ENCODE results near the gene ACAP3.
"Not testable (repeated sequence)": the region's sequence is repeated elsewhere in the genome, so short reads cannot be mapped to it uniquely, and the experiment has no call there.

The ACAP3 gene

DNA sequence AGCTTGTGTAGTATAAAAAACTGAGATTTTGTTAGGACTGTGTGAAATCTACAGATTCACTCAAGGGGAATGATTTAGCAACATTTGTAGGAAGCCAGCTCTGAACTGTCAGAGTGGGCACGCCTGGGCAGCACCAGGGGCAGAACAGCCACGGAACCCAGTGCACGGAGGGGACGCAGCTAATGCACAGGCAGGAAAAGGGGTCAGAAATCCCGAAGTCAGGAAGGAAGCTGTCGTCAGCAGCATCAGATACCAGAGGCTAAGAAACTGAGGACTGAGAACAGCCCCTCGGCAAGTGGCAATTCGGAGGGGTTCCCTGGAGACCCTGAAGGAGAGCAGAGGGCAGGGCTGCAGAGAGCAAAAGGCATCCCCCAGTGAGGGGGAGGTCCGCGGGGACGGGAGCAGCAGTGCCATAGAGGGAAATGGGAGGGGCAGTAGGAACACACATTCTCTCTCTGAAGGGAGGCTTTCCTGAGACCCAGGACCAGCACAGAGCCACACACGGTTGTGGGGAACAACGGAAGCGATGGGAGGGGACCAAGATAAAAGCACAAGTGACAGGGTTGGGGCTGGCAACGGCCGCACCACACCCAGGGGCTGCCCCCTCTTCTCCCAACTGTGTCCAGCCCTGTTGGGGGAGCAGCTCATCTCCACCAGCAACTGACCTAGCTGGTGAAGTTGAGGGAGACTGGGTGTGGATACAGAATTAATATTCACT lies 46.7 kb downstream of the ACAP3 start:
- DNase-seq = no peak

DNA sequence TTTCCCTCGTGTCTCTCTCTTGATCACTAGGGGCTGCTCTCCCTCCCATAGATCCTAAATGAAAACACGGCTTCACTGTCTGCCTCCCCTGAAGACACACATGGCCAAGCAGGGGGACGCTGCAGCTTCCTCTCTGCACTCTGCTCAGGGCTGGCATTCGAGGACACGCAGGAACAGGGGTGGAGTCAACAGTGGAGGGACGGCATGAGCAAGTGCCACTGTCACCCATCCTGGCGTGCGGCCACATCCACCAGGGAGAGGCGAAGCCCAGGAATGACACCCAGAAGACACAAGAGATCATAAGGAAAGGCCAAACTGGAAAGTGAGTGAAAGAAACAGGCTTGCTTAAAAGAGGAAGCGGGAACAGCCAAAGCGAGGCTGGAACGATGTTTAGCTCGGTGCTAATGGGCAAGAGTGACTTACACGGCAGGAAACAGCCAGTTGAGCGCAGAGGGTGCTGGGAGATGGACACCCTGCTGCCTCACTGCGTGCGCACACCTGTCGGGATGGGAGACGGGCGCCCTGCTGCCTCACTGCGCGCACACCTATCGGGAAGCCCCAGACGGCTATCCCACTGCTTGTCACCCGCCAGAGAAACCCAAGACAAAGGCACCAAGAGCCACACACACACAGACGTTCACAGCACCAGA lies 47.7 kb downstream of the ACAP3 start:
- DNase-seq = peak; percentile 92

DNA sequence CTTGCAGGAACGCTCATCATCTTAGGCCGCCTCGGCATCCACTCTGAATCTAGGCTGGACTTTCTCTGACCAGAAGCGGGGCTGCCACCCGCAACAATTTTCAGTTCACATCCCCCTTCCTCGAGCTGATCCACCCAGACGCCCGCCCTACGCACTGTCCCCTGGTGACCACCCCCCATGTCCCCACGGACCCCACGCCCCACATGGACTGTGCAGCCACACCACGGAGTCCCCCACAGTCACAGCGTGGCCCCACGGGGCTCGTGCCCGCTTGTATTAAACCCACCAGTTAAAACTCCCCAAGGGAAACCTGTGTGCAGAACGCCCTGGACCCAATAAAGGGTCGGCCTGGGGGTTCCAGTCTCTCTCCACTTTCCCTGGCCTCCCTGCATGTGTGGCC lies 48.2 kb downstream of the ACAP3 start:
- no peak for DNase-seq

DNA sequence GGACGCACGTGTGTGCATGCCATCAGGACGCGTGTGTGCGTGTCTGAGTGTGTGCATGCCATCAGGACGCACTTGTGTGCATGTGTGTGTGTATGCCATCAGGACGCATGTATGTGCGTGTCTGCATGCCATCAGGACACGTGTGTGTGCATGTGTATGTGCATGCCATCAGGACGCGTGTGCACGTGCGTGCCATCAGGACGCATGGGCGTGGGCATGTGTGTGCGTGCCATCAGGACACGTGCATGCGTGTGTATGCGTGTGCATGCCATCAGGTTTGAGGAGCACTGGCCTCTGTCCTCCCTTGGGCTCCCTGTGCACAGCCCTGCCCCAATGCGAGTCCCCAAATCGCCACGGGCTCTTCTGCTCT lies 48.6 kb downstream of the ACAP3 start:
- DNase-seq = no peak

DNA sequence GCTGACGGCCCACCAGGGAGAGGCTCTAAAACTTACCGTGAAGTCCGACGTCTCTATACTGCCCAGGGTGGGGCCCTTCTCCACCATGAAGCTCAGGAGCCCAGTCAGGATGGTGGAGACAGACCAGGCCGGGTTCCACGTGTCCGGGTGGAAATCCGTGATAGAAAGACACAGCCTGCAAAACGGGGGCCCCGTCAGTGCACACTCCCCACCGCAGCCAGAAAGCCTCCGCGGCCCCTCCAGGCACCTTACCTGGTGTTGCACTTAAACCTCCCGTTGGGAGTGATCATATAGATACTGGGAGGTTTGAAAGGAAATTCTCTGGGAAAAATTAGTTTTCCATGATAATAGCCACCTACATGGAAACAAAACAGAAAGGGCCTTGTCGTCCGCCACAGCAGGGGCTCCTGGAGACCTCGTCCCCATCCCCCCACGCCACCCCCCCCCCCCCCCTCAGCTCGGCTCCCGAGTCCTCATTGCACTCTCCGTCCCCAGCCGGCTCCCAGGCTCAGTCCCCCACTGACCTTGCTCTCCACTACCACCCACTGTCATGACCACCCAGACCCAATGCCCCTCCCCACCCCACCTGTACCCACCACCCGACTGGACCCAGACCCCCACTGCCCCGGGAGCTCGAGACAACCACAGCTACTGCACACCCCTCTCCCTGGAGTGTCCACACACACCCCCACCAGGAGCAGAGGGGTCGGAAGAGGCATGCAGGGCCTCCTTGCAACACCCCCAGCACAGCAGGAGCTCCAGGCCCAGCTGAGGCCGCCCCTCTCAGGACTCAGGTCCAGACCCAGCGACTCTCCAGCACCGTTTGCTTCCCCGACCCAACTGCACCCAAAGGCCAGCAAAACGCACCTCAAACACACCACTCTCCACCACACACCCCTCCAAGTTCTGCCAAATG lies 50.5 kb downstream of the ACAP3 start:
- no peak for DNase-seq

DNA sequence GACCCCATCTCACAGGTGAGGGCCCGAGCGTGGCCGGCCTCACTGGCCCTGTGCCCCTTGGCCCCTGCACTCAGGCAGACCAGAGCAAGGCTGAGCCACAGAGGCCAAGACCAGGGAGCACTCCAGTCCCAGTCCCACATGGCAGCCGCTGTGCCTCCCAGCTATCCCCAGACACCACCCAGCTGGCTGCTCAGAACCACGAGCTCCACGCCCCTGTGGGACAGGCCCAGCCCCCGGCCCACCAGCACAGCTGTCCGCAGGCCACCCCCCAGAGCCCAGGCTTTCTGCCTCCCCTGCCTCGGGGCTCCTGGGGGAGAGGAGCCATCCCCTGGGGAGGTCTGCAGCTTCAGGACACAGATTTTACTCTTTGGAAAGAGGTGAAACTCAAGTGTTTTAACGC lies 52.1 kb downstream of the ACAP3 start:
- no peak for DNase-seq

DNA sequence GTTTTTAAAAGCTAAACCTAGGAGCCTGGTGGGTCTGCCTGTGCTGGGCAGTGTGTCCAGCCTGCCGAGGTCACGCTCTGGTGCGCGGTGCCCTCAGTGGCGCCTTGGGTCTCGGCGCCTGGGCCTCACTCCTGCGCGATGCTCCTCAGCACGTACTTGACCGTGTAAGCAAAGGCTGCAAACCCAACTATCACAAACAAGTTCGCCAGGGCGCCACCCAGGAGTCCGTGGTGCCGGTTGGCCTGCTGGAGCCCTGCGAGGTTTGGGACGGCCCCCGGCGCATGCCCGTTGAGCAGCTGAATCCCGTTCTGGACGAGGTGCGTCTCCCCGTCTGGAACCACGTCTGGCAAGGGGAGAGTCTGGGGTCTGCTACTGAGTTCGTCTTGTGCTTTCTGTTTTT lies 52.7 kb downstream of the ACAP3 start:
- no peak for DNase-seq

DNA sequence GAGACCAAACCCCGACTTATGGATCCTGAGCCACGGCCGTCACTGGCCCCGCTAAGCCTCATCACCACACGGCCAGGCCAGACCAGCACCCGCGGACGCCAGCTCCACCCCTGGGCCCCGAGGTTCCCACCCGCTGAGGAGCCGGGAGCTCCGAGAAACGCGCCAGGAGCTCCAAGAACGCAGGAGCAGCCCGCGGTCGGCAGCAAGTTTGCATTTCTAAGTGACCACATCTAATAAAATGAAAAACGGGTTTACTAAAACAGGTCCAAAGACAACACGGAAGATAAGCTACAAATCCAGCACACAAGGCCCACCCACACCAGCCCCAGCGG lies 53.1 kb downstream of the ACAP3 start:
- DNase-seq = no peak

DNA sequence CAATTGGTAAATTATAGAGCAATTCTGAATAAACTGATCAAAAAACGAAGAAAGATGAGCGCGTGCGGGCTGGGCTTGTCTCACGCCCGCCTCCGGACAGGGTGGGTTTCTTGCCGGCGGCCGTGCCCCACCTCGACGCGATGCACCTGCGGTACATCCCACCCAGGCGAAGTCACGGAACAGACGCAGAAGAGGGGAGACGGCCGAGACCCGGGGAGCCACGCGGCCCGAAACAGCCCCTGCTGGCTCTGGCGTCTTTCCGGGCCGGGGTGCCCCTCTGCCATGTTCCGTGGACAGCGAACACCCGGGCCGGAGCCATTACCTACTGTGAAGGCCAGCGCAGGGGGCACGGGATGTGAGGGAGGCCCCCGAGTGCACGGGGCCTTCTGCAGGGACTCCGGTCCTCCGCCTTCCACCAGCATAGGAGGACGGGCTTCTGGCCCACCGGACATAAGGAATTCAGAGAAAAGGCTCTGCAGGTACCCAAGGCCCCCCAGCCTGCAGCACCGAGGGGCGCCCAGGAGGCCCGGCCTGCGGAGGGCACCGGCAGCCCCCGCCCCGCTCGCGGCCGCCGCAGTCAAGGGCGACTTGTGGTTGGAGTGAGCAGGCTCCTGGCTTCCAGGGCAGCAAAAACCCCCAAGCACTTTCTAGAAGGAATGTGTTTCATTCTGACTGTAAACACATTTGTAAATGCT lies 53.6 kb downstream of the ACAP3 start:
- DNase-seq = no peak

DNA sequence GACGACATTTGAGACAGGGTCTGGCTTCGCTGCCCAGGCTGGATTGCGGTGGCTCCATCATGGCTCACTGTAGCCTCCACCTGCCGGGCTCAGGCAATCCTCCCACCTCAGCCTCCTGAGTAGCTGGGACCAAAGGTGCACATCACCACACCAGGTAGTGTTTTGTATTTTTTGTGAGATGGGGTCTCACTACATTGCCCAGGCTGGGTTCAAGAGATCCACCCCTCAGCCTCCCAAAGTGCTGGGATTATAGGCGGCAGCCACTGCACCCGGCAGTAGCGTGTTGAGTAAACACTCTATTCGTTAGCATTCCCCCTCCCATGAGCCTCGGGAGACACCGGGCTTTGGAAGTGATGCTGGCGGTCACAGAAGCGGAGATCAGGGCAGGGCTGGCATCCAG lies 54.4 kb downstream of the ACAP3 start:
- no peak for DNase-seq

DNA sequence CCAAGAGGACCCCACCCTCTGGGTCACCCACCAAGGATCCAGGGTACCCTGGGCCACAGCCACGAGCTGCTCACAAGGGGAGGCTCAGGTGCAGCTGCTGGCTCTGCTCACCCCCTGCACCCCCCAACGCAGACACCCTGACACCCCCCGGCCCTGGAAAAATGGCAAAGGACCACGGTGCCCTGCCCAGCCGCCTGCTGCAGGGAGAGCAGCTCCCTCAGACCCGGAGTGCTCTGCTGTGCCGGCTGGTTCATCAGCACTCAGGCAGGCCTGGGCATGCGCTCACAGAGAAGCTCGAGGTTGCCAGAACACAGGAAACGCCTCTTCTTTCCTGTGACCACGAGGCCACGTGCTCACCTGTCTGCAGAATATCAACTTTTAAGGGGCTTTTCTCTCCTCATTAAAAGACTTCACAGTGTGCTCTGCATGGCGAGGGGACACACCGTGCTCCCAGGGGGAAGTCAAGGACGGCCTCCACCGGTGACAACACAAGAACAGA lies 56.9 kb downstream of the ACAP3 start:
- no peak for DNase-seq

DNA sequence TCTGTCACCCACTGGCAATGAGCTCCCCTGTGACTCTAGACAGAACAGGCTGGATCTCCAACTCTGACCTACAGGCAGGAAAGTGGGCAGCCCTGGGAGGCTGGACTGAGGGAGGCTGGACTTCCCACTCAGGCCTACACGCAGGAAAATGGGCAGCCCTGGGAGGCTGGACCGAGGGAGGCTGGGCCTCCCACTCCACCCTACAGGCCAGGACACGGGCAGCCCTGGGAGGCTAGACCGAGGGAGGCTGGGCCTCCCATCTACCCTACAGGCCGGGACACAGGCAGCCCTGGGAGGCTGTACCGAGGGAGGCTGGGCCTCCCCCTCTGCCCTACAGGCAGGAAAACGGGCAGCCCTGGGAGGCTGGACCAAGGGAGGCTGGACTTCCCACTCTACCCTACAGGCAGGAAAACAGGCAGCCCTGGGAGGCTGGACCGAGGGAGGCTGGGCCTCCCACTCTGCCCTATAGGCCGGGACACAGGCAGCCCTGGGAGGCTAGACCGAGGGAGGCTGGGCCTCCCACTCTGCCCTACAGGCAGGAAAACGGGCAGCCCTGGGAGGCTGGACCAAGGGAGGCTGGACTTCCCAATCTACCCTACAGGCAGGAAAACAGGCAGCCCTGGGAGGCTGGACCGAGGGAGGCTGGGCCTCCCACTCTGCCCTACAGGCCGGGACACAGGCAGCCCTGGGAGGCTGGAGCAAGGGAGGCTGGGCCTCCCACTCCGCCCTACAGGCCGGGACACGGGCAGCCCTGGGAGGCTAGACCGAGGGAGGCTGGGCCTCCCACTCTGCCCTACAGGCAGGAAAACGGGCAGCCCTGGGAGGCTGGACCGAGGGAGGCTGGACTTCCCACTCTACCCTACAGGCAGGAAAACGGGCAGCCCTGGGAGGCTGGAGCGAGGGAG lies 59.5 kb downstream of the ACAP3 start:
- DNase-seq = not testable (repeated sequence)

DNA sequence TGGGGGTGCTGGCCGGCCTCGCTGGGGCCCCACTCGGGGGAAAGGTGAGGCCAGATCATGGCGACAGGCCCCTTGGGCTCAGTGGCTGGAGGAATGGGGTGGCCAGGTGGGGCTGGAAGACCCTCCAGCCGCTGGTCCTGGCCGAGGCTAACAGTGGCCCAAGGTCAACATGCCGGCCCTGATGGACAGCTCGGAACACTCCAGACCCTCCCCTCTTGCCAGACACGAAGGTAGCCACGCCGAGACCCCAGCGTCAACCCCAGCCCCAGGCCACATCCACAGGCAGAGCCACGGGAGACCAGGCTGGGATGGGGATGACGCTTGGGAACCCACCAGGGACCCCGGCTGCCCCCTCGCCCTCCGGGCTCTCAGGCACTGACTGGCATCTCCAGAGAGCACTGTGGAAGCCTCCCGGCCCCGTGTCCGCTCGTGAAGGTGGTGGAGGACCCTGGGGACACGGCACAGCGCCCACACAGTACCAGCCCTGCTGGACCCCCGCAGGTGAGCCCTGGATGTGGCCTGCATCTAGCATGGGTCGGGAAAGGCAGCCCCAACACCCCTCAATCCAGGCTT lies 60.3 kb downstream of the ACAP3 start:
- no peak for DNase-seq

DNA sequence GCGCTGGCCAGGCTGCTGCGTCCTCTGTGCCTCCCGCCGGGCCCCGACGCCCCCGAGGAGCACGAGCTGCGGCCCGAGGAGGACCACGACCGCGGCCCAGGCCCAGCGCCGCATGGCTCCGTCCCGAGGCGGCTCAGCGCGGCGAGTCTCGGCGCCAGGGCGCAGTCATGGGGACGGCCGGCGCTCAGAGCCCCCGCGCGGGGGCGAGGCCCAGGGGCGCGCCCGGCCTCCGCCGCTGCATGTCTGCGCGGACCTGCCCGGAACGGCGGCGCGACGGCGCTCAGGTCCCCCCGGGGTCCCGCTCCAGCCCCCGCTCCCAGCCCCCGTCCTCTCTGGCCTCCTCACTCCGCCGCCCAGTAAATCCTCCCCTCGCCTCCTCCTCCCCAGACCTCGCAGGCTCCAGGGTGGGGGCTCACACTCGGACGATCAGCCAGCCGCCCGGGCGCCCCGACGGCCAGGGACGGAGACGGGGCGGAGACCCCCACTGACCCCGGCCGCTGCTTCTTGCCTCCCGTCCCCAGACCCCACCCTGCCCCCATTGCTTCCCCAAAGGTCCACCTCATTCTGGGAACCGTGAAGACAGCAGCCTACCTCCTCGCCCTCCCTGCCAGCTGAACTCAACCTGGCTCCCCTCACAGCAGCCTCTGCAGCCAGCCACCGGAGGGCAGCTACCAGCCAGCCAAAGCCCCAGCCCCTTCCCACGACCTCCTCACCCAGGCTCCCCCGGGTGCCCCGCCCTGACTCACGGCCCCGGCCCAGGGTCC lies 61.0 kb downstream of the ACAP3 start, which contains the start of gene C1QTNF12:
C1QTNF12 (minus strand) TSS at position 146 of the 764 bp plus-strand sequence; CDS start at position 114, 32 bp downstream.
- DNase-seq = no peak

DNA sequence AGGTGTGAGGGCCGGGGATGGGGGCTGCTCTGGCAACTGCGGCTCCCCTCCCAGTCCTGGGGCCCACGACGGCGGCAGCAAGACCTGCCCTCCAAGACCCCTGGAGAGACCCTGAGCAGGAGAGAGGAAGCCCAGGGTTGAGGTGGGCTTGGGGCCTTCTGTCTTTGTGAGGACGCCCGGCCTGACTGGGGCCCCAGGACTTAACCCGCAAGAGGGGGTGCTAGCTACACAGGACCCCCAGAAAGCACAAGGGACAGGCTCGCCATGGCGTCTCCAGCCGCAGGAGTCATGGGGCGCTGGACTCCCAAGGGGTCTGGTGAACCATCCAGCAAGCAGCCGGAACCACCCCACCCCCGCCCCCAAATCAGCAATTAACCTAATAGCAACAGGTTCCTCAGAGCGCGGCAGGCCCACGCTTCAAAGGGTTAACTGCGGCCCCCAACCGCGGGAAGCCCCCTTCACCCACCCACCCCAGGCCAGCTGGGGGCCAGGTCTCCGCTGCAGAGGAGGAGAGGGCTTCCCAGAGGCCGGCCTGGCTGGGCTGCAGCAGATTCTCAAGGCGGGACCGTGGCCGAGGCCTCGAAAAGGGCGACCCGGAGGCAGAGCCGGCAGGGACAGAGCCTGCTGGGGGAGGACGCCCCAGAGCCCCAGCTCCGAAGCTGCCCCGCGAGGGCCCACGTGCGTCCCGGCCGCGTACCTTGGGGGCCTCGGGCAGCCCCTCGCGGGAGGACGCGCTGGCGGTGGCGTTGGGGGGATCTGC lies 61.7 kb downstream of the ACAP3 start:
- no peak for DNase-seq

DNA sequence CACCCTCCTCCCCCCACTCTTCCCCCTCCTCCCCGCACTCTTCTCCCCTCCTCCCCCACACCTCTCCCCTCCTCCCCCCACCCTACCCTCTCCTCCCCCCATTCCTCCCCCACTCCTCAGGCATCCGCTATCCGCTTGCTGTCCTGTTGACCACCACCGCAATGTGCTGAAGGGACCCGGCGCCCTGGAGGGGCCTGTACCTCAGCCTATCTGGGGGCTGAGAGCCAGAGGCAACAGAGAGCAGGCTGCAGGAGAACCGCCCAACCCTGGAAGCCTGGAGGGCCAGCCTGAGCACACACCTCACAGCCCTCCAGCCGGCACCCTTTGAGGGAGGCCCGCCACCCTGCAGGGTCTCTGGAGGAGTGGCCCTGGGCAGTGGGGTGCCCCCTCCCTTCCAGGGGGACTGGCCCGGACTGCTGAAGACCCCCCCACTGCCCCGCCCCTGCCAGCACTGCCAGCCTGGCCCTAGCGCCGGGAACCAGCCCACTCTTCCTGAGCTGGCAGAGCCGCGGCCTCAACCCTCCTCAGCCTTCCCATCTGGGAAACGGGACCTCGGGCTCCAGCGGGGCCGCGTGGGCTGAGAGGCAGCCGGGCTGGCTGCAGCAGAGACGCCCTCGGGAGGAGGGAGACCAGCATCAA lies 62.4 kb downstream of the ACAP3 start:
- DNase-seq = no peak

DNA sequence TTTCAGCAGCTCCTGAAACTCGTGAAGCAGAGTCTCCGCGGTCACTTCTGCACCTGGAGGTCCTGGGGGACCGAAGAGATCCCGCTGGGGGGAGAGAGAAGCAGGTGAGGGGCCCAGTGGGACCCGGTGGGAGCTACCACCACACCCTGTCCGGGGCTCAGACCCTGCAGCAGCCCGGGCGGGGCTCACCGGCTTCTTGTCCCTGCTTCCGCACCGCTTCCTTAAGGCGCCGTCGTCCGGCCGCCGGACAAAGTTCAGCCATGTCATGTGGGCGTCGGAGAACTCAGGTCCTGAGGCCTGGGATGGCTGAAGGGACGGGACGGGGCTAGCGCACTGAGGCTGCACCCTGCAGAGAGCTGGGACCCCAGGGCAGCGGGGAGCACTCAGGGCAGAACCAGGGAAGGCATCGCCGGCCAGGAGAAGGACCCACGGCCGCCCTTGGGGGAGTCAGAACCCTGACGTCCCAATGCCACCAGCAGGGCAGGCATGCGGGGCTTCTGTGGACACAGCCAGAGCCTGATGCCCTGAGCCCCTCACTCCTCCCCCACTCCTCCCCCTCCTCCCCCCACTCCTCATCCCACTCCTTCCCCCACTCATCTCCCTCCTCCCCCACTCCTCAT lies 63.4 kb downstream of the ACAP3 start:
- DNase-seq = no peak

DNA sequence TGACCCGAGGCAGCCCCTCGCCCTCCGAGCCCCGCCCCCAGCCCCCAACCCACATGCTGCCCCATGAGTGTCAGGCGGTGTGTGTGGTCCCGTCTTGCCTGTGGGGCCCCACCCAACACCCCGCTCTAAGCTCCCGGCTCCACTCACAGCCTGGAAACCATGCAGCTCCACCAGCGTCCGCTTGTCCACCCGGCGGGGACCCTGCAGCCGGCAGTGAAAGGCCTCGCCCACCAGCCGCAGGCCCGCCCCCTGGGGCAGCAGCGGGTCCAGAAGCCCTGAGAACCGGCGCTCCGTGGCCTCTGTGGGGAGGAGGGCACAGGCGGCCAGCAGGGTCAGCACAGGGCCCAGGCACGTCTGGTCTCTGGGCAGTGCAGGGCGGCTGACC lies 63.9 kb downstream of the ACAP3 start:
- no peak for DNase-seq

DNA sequence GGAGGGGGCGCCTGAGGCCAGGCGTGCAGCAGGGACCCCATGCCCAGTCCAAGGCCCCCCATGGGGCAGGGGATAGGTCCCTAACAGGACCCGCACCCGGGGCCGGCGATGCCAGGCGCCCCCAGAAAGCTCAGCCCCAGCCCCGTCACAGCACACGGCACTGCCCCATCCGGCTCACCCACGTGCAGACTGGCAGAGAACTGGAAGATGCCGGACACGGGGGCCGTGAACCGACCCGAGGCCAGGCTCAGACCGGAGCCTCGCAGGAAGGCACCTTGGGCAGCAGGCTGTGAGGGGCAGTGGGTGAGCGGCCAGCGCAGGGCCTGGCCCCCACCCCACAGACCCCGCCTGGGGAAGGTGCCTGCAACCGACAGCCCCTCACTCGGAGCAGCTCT lies 64.5 kb downstream of the ACAP3 start:
- no peak for DNase-seq

Data from MV-4-11 (cell line).